RWPE2 (cell line): ENCODE data around the gene ENAH.

Experiments
- ATAC-seq: fragments of 200-7000 bp; cut with Tn5 transposase; 3 replicates; pipeline ENCODE4 v1.9.1; 2021; ENCODE audit warnings: low read depth
- DNase-seq: peaks from one replicate; pipeline ENCODE4 v3.0.0-alpha.2; 2020; ENCODE audit warnings: low spot score
- H3K27ac ChIP-seq: fragments of 450-650 bp; 2 replicates; pipeline ENCODE4 v1.5.1; 2017; ENCODE audit warnings: mild to moderate bottlenecking; ENCODE audit not compliant: poor library complexity, severe bottlenecking
- H3K27me3 ChIP-seq: fragments of 250-450 bp; sonication (Bioruptor Pico); 2 replicates; pipeline ENCODE4 v1.5.1; 2021; ENCODE audit warnings: mild to moderate bottlenecking, moderate library complexity; ENCODE audit not compliant: insufficient read depth, poor library complexity, severe bottlenecking
- H3K36me3 ChIP-seq: fragments of 250-450 bp; sonication (Bioruptor Pico); 2 replicates; pipeline ENCODE4 v1.5.1; 2020; ENCODE audit warnings: low read depth, mild to moderate bottlenecking, moderate library complexity
- H3K4me1 ChIP-seq: fragments of 250-450 bp; sonication (Bioruptor Pico); 2 replicates; pipeline ENCODE4 v1.5.1; 2021; ENCODE audit warnings: mild to moderate bottlenecking, moderate library complexity; ENCODE audit not compliant: insufficient read depth, poor library complexity, severe bottlenecking
- H3K4me3 ChIP-seq: fragments of 250-450 bp; sonication (Bioruptor Pico); 2 replicates; pipeline ENCODE4 v1.5.1; 2021; ENCODE audit warnings: mild to moderate bottlenecking, moderate library complexity; ENCODE audit not compliant: severe bottlenecking
- H3K9me3 ChIP-seq: fragments of 250-450 bp; sonication (Bioruptor Pico); 2 replicates; pipeline ENCODE4 v1.5.1; 2021; ENCODE audit warnings: mild to moderate bottlenecking, moderate library complexity; ENCODE audit not compliant: severe bottlenecking
- CTCF ChIP-seq: fragments of 450-650 bp; IDR thresholded peaks from one replicate; pipeline ENCODE4 v1.5.1; 2017; ENCODE audit warnings: mild to moderate bottlenecking, moderate library complexity; ENCODE audit not compliant: poor library complexity, severe bottlenecking

Gene ENAH

GRCh38 chr1:225685476-225686176, 32.7 kb upstream of the ENAH start:
- Histone ChIP-seq H3K36me3 (no peaks in the 10 kb centered on the region), H3K27me3 (no peaks in the 10 kb centered on the region), H3K4me3 (no peak overlapping the region), H3K4me1 (no peaks in the 10 kb centered on the region), H3K9me3 (no peaks in the 10 kb centered on the region), H3K27ac (no peak overlapping the region)
- no peak for TF ChIP-seq CTCF
- no peak for ATAC-seq
- no peak for DNase-seq

GRCh38 chr1:225684741-225685140, 31.8 kb upstream of the ENAH start:
- DNase-seq (no peak), ATAC-seq (no peak)
- TF ChIP-seq CTCF = no peak
- H3K27ac ChIP-seq = no peak overlapping the region
- H3K36me3 ChIP-seq = no peaks in the 10 kb centered on the region
- H3K9me3 ChIP-seq = no peaks in the 10 kb centered on the region
- H3K4me1 ChIP-seq = no peaks in the 10 kb centered on the region
- H3K4me3 ChIP-seq = no peak overlapping the region
- H3K27me3 ChIP-seq = no peaks in the 10 kb centered on the region

- no peaks in the 10 kb centered on the region for H3K9me3 ChIP-seq
- no peak for DNase-seq
- no peak overlapping the region for H3K4me3 ChIP-seq
- H3K4me1 ChIP-seq = no peaks in the 10 kb centered on the region
- no peaks in the 10 kb centered on the region for H3K36me3 ChIP-seq
- H3K27ac ChIP-seq = no peak overlapping the region
- no peak for TF ChIP-seq CTCF
- H3K27me3 ChIP-seq = no peaks in the 10 kb centered on the region
- ATAC-seq = no peak
Observed at GRCh38 chr1:225681231-225681630, 28.3 kb upstream of the ENAH start.

- ATAC-seq (no peak), DNase-seq (no peak)
- Histone ChIP-seq H3K36me3 (no peaks in the 10 kb centered on the region), H3K9me3 (no peaks in the 10 kb centered on the region), H3K27me3 (no peaks in the 10 kb centered on the region), H3K27ac (no peak overlapping the region), H3K4me3 (no peak overlapping the region), H3K4me1 (no peaks in the 10 kb centered on the region)
- TF ChIP-seq CTCF = no peak
Observed at GRCh38 chr1:225678545-225678944, 25.6 kb upstream of the ENAH start.

- H3K4me3 ChIP-seq = no peak overlapping the region
- no peak for TF ChIP-seq CTCF
- H3K4me1 ChIP-seq = no peaks in the 10 kb centered on the region
- H3K36me3 ChIP-seq = no peaks in the 10 kb centered on the region
- H3K27ac ChIP-seq = no peak overlapping the region
- no peaks in the 10 kb centered on the region for H3K27me3 ChIP-seq
- ATAC-seq (no peak), DNase-seq (no peak)
- no peaks in the 10 kb centered on the region for H3K9me3 ChIP-seq
Observed at GRCh38 chr1:225677350-225678124, 24.6 kb upstream of the ENAH start.
